Gastroesophageal sphincter (tissue), 4 donors: ENCODE measurements around the gene VTCN1. TPM values are rescaled to one million over a fixed set of nuclear protein-coding genes. Genes with fewer than 3 reads are reported as not detected.

Experiments used
- ATAC-seq: fragments of 150-250 bp; one replicate; pipeline ENCODE4 v1.9.1; 2016; ENCODE audit warnings: mild to moderate bottlenecking, moderate library complexity
- H3K27ac ChIP-seq, 4 donors: fragments of 200-600 bp; sonication (generic) in 3 of 4; 1 replicate in 3 of 4; 2 replicates in 1 of 4; pipeline ENCODE4 v1.5.1; 2016 to 2019
- H3K27me3 ChIP-seq: fragments of 200-600 bp; sonication (generic); one replicate; pipeline ENCODE4 v1.5.1; 2019
- H3K36me3 ChIP-seq, 2 donors: fragments of 200-600 bp; sonication (generic); one replicate each; pipeline ENCODE4 v1.5.1; 2019; ENCODE audit warnings: control low read depth in 1 of 2
- H3K4me1 ChIP-seq, 3 donors: fragments of 200-600 bp; sonication (generic); 1 replicate in 2 of 3; 2 replicates in 1 of 3; pipeline ENCODE4 v1.5.1; 2016 to 2019; ENCODE audit warnings: control low read depth in 2 of 3
- H3K4me3 ChIP-seq, 2 donors: fragments of 200-600 bp; sonication (generic); one replicate each; pipeline ENCODE4 v1.5.1; 2019; ENCODE audit warnings: mild to moderate bottlenecking in 1 of 2, moderate library complexity in 1 of 2
- H3K9me3 ChIP-seq, 3 donors: fragments of 200-600 bp; sonication (generic); one replicate each; pipeline ENCODE4 v1.5.1; 2017 to 2019; ENCODE audit warnings: control low read depth in 2 of 3
- EP300 ChIP-seq: sonication (generic); formaldehyde crosslinking; IDR thresholded peaks from one replicate; pipeline ENCODE4 v1.6.1; 2017; ENCODE audit warnings: antibody characterized with exemption, mild to moderate bottlenecking
- POLR2A ChIP-seq, 2 donors: fragments of 450-650 bp; IDR thresholded peaks; one replicate each; pipeline ENCODE4 v1.6.1; 2017; ENCODE audit warnings: antibody characterized with exemption in 2 of 2, mild to moderate bottlenecking in 2 of 2, moderate library complexity in 1 of 2
- POLR2AphosphoS5 ChIP-seq: sonication (generic); formaldehyde crosslinking; IDR thresholded peaks from one replicate; pipeline ENCODE4 v1.6.1; 2017; ENCODE audit warnings: antibody characterized with exemption
- WGBS, 2 donors: methylation state at CpG; one replicate each; pipeline ENCODE4 v1.1.5; 2018; ENCODE audit warnings: low coverage in 1 of 2; 5-methylcytosine and 5-hydroxymethylcytosine counted together
- total RNA-seq, 4 donors: library from RNA; depleted of rRNA; stranded (reverse); fragments of >200 nt; gene quantifications; one replicate each; pipeline ENCODE4 v1.1.0, GENCODE V29; 2016
- TF ChIP-seq, protein P1 (sequence below), 4 experiments: fragments of 200-600 bp in 2 of 4; fragments of 450-650 bp in 2 of 4; sonication (generic) in 1 of 4; IDR thresholded peaks; one replicate each; pipeline ENCODE4 v1.5.1; 2017 to 2019; ENCODE audit warnings: antibody characterized with exemption in 4 of 4, mild to moderate bottlenecking in 2 of 4, moderate library complexity in 2 of 4

The VTCN1 gene
- total RNA-seq, 4 donors from 2014 or later = 2.1 TPM; not detected in 3

GRCh38 chr1:117229217-117229616 lies 18.5 kb upstream of the VTCN1 start:
- no peak overlapping the region for H3K4me3 ChIP-seq
- H3K4me1 ChIP-seq = peaks cover 0 to 7% (median 0%) of the 10 kb centered on the region in 3 donors
- no peak for TF ChIP-seq EP300
- TF ChIP-seq, protein P1, sequence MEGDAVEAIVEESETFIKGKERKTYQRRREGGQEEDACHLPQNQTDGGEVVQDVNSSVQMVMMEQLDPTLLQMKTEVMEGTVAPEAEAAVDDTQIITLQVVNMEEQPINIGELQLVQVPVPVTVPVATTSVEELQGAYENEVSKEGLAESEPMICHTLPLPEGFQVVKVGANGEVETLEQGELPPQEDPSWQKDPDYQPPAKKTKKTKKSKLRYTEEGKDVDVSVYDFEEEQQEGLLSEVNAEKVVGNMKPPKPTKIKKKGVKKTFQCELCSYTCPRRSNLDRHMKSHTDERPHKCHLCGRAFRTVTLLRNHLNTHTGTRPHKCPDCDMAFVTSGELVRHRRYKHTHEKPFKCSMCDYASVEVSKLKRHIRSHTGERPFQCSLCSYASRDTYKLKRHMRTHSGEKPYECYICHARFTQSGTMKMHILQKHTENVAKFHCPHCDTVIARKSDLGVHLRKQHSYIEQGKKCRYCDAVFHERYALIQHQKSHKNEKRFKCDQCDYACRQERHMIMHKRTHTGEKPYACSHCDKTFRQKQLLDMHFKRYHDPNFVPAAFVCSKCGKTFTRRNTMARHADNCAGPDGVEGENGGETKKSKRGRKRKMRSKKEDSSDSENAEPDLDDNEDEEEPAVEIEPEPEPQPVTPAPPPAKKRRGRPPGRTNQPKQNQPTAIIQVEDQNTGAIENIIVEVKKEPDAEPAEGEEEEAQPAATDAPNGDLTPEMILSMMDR (IDR thresholded peaks at IDR 0.05) = no peak
- TF ChIP-seq POLR2AphosphoS5 = no peak
- no peak for TF ChIP-seq POLR2A (IDR thresholded peaks at IDR 0.05)
- WGBS, 2 donors = 75 to 80% methylated on average over 3 of the region's 3 CpGs
- no peak overlapping the region for H3K27ac ChIP-seq
- H3K27me3 ChIP-seq = no peaks in the 10 kb centered on the region
- no peak for ATAC-seq
- no peaks in the 10 kb centered on the region for H3K36me3 ChIP-seq
- no peaks in the 10 kb centered on the region for H3K9me3 ChIP-seq

DNA sequence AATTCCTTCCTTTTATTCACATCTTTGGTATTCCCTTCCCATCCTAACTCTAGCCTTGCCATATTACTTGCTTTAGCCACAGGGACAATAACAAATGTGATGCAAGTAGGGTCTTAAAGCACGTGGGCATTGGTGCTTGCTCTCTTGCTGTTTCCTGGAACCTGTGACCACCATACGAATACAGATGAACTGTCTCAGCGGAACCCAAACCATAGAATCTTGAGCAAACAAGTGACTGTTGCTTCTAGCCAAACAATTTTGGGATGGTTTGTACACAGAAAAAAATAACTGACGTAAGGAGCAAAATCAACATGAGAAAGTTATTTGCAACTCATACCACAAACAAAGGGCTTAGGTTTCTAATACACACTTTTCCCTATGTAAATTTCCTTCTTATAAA lies 15.2 kb upstream of the VTCN1 start:
- ATAC-seq = no peak

GRCh38 chr1:117216718-117217117 lies 6.0 kb upstream of the VTCN1 start:
- no peak for TF ChIP-seq POLR2AphosphoS5
- no peak for TF ChIP-seq POLR2A (IDR thresholded peaks at IDR 0.05)
- TF ChIP-seq, protein P1 (IDR thresholded peaks at IDR 0.05) = no peak
- no peak for TF ChIP-seq EP300
- H3K9me3 ChIP-seq = peaks cover 0 to 10% (median 0%) of the 10 kb centered on the region in 3 donors
- H3K4me3 ChIP-seq = no peak overlapping the region
- H3K4me1 ChIP-seq = no peaks in the 10 kb centered on the region
- no peaks in the 10 kb centered on the region for H3K27me3 ChIP-seq
- no peak overlapping the region for H3K27ac ChIP-seq
- H3K36me3 ChIP-seq = no peaks in the 10 kb centered on the region
- ATAC-seq = no peak
- WGBS, 2 donors = 29 to 55% methylated on average over 4 of the region's 4 CpGs

More for the DNA sequence above, 15.2 kb upstream of the VTCN1 start:
- no peaks in the 10 kb centered on the region for H3K4me1 ChIP-seq
- H3K27ac ChIP-seq = no peak overlapping the region
- H3K36me3 ChIP-seq = no peaks in the 10 kb centered on the region
- no peaks in the 10 kb centered on the region for H3K9me3 ChIP-seq
- no peak overlapping the region for H3K4me3 ChIP-seq
- 82 to 83% methylated on average over 4 of the region's 4 CpGs for WGBS, 2 donors
- no peaks in the 10 kb centered on the region for H3K27me3 ChIP-seq
- TF ChIP-seq POLR2AphosphoS5 (no peak), POLR2A (IDR thresholded peaks at IDR 0.05) (no peak), EP300 (no peak)
- TF ChIP-seq, protein P1 (IDR thresholded peaks at IDR 0.05) = no peak

DNA sequence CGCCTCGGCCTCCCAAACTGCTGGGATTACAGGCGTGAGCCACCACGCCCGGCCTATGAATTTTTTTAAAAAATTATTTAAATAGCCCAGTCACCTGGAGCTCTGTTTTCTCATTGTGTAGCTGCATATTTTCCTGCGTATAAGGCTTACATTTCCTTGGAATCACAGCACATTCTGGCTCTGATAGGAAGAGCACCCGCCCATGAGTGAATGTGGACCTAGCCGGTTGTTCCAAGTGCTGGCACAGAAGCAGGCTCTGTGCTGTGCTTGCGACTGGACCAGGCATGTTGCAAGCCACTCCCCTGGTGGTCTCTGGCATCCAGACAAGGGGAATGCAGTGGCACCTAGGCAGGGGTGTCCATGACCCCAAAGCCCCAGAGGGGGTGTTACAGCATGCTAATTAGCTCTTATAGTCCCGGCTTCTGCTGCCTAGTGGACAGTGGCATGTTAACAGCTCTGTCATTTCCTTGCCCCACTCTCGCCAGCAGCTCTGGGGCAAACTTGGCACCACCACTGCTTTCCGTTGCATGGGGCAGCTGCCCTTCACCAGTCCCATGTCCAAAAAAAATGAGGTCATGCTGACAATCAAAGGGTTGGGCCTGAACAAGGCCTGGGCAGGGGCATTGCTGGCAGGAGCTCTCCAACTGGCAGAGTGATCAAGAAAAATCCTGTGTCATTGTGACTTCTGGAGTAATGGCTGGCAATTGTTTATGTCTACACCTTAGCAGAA lies 5.2 kb upstream of the VTCN1 start:
- TF ChIP-seq POLR2AphosphoS5 = no peak
- no peak for ATAC-seq
- Histone ChIP-seq H3K36me3 (no peaks in the 10 kb centered on the region), H3K4me1 (no peaks in the 10 kb centered on the region), H3K27ac (no peak overlapping the region), H3K27me3 (no peaks in the 10 kb centered on the region), H3K9me3 (peaks cover 0 to 10% (median 0%) of the 10 kb centered on the region in 3 donors), H3K4me3 (no peak overlapping the region)
- 56 to 85% methylated on average over 2 to 9 of the region's 12 CpGs for WGBS, 2 donors

- Histone ChIP-seq H3K27ac (no peak overlapping the region), H3K4me1 (no peaks in the 10 kb centered on the region), H3K27me3 (no peaks in the 10 kb centered on the region), H3K9me3 (peaks cover 0 to 10% (median 0%) of the 10 kb centered on the region in 3 donors), H3K36me3 (no peaks in the 10 kb centered on the region), H3K4me3 (no peak overlapping the region)
- WGBS, 2 donors = 50 to 80% methylated on average over 2 to 3 of the region's 3 CpGs
- no peak for ATAC-seq
- TF ChIP-seq EP300 (no peak), POLR2AphosphoS5 (no peak), POLR2A (IDR thresholded peaks at IDR 0.05) (no peak)
- TF ChIP-seq, protein P1 (IDR thresholded peaks at IDR 0.05) = no peak
Measured at GRCh38 chr1:117215019-117215418, 4.3 kb upstream of the VTCN1 start.
